Colon (tissue), 2 donors: ENCODE measurements around the gene KCTD4.
"Not testable (repeated sequence)": the region's sequence is repeated elsewhere in the genome, so short reads cannot be mapped to it uniquely, and the experiment has no call there.

Experiments used
- FAIRE-seq: peaks from 2 replicates; lab custom pipeline; 2012; peaks lifted over from hg19 to GRCh38; lab: Jason Lieb, UNC
- donor health status: control.
- donor health status: control.

KCTD4 gene

GRCh38 chr13:45215392-45216077 lies 14.7 kb upstream of the KCTD4 start:
- no peak for FAIRE-seq

DNA sequence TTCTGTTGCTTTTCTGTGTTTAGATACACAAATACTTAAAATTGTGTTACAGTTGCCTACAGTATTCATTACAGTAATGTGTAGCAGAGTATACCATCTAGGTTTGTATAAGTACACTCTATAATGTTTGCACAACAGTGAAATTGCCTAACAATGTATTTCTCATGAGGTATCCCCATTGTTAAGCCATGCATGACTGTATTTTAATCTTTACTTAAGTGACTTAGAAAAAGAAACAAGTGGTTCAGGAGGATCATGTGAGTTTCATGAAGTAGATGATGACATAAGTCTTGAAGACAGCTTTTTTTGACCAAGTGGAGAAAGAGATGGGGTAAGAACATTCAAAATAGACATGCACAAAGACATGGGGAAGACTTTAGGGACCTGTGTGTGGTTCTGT lies 8.4 kb upstream of the KCTD4 start:
- FAIRE-seq, result no peak

DNA sequence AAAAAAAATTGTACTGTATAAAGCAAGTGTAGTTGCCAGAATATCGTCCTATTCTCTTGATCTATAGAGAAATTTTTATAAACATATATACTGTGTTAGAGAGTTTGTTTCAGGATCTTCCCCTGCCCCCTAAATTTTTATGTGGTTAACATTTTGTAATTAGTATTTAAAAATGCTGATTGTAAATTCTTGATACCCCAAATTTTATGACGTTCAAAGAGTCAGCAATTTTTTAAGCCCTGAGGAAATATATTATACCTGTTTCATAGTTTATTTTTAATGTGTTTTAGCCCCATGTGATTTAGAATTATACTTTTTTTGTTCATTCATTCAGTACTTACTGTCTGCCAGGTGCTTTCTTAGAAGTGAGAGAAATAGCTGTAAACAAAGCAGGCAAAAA lies 7.3 kb upstream of the KCTD4 start:
- FAIRE-seq, result no peak

GRCh38 chr13:45207319-45207718 lies 6.5 kb upstream of the KCTD4 start:
- no peak for FAIRE-seq

DNA sequence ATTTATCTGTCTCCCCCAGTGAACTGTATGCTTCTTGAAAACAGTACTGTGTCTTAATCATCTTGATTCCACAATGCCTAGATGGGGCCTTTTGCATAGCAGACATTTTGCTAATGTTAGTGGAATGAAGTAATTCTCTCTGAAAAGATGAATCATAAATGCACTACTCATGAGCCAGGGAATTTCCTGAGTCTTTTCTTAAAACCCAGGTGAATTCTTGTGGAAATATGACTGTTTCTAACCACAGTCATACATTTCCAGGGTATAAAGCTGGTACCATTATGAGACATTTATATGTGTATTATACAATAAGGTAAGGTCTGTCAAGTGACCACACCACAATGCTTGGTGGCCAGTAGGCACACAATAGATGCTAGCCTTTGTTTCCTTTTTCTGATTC lies 5.5 kb upstream of the KCTD4 start:
- no peak for FAIRE-seq

DNA sequence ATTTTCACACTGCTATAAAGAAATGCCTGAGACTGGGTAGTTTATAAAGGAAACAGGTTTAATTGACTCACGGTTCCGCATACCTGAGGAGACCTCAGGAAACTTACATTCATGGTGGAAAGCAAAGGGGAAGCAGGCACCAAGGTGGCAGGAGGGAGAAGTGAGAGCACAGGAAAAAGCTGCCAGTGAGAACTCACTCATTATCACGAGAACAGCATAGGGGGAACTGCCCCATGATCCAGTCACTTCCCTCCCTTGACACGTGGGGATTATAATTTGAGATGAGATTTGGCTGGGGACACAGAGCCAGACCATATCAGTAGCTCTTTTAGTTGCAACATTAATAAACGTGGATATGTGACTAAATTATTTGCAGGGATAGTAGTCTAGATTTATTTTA lies 4.3 kb upstream of the KCTD4 start:
- FAIRE-seq, result no peak

DNA sequence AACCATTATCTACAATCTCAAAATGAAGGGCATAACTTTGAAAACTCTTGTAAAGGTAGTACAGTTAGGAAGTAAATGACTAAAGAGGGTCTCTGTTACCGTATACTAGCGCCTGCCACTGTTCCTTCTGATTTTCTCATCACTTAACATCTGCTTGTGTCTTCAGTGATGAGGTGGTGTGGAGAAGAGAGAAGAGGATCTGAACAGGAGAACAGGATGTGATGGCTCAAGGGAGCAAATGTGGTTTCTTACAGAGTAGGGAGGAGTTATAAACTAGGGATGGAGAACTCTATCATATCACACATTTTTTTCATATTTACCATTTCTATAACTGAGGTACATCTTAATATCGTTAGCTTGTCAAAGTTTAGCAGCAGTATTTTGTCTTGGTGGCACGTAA lies 1.1 kb downstream of the KCTD4 start:
- no peak for FAIRE-seq

DNA sequence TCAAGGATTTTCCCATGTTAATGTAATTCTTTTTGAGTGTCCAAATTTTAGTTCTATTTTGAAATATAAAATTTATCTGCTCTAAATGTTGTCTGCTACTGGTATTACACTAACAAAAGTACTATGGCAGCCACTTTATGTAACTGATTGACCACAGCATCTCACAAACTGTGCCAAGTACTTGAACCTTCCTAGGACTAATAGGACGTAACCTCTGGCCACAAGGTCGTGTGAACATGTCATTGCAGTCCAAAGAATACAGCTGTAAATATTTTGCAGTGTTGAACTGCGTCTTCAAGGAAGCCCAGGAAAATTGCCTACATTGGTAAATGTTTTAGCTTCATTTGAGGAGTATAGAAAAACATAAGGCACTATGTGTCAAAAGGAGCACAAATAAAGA lies 1.9 kb downstream of the KCTD4 start:
- FAIRE-seq, result no peak

DNA sequence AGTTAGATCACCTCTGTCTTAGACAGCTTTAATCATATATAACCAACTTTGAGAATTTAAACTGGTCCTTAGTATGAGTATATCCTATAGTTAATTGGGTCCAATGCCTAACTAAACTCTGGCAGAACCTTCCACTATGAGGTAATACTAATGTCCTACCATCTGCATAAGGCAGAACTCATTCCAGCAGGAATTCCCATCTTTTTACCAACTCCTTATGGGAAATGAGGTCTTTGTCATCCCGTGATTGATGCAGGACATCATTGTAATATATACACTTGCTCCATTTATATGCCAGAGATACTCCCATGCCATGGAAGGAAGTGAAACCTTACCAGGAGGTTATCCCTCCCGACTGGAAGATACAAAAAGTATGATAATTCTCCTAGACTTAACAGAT lies 2.8 kb downstream of the KCTD4 start:
- no peak for FAIRE-seq

DNA sequence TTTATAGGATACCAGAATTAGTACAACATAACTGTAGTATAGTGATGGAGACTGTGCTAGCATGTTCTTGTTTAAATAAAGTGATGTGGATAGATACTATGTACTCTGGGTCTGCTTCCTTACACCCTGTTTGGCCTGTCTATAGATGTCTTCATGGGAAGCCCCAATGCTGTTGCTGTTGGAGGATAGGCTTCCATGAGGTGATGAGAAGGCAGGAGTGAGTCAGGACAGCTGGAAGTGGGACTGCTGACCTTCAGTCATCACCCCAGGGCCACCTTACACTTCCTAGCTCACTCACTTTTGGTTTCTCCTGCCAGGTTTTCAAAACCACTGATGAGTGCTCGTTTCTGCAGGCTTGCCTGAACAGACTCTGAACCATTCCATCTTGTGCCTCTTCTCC lies 4.2 kb downstream of the KCTD4 start:
- no peak for FAIRE-seq

GRCh38 chr13:45196096-45196495 lies 4.7 kb downstream of the KCTD4 start:
- no peak for FAIRE-seq

DNA sequence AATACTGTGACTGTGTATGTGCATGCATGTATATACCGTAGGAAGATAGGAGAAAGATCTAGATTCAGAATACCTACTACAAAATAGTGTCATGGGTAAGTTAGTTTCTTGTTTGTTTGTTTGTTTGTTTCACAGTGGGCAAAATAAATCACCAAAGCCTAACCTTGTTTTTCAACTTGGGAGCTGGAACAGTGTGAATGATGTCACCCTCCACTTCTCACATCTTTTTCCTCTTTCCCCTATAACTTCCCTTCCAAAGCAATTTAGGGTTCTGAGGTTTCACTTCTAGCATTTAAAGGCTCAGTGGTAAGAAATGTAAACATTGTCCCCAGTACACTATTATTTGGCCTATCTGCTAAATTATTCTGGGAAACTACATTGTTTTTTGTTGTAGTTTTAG lies 5.4 kb downstream of the KCTD4 start:
- FAIRE-seq, result no peak

DNA sequence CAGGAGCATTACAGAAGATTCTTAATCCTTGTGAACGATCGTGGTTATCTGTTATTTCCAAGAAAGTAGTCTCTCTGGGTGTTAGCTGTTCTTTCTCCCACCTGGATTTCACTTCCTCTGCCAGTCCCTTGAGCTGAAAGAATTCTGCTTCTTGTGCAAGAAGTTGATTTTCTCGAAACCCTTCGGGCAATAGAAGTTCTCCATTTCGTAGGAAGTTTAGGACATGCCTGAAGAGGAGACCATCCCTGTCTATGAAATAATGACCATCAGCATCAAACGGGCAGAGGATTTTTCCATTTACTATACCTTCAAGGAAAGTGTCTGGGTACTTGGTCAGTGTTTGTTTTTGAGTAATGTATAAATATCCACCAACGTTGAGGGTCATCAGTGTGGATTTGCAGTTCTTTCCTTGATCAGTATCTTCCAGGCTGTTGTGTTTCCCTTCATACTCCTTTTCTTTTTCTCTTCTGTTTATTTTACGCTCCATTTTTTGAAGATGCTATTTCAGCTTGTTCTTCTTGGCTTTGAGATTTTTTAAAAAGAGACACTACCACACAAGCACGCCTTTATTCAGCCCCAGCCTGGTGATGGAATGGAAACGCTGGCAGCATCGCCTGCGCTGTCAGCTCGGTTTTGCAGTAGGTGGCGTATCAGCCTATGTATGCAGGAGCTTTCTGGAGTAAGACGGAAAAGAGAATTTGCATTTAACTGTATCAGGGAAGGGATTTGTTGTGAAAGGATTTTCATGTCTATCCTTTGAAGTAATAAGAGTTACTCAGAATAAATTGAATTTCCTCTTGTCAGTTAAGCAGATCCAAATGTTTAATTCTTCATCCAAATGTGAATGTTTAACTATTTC lies 6.5 kb downstream of the KCTD4 start:
- no peak for FAIRE-seq

GRCh38 chr13:45191874-45192273 lies 9.0 kb downstream of the KCTD4 start:
- FAIRE-seq, result peak; percentile 49

- FAIRE-seq, result not testable (repeated sequence)
Observed at GRCh38 chr13:45189511-45189910, 11.3 kb downstream of the KCTD4 start.

GRCh38 chr13:45189077-45189476 lies 11.8 kb downstream of the KCTD4 start:
- not testable (repeated sequence) for FAIRE-seq

- FAIRE-seq, result no peak
Observed at GRCh38 chr13:45185286-45185685, 15.6 kb downstream of the KCTD4 start.

GRCh38 chr13:45184693-45185092 lies 16.2 kb downstream of the KCTD4 start:
- FAIRE-seq, result no peak

- FAIRE-seq, result no peak
Observed at GRCh38 chr13:45180713-45181601, 19.9 kb downstream of the KCTD4 start.

DNA sequence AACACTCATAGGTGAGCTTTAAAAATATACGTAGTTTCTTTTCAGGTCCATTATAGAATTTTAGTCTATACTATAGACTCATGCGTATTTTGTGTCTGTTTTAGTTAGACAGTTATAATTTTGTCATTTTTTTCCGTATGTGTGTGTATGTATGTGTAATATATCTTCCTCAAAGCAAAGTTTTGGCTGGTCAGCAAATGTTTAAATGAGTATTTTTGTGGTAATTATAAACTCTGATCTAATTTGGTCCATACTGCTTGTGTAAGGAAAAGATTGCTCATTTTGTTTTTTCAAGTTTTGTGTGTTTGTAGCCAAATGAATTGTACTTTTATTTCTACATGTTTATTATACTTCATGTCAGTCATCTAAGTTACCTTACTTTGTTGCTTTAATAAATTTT lies 20.5 kb downstream of the KCTD4 start:
- no peak for FAIRE-seq

GRCh38 chr13:45179428-45179827 lies 21.4 kb downstream of the KCTD4 start:
- FAIRE-seq, result no peak

- no peak for FAIRE-seq
Observed at GRCh38 chr13:45178349-45179162, 22.3 kb downstream of the KCTD4 start.
